ENCODE results near the gene NLRP14.

NLRP14 gene

DNA sequence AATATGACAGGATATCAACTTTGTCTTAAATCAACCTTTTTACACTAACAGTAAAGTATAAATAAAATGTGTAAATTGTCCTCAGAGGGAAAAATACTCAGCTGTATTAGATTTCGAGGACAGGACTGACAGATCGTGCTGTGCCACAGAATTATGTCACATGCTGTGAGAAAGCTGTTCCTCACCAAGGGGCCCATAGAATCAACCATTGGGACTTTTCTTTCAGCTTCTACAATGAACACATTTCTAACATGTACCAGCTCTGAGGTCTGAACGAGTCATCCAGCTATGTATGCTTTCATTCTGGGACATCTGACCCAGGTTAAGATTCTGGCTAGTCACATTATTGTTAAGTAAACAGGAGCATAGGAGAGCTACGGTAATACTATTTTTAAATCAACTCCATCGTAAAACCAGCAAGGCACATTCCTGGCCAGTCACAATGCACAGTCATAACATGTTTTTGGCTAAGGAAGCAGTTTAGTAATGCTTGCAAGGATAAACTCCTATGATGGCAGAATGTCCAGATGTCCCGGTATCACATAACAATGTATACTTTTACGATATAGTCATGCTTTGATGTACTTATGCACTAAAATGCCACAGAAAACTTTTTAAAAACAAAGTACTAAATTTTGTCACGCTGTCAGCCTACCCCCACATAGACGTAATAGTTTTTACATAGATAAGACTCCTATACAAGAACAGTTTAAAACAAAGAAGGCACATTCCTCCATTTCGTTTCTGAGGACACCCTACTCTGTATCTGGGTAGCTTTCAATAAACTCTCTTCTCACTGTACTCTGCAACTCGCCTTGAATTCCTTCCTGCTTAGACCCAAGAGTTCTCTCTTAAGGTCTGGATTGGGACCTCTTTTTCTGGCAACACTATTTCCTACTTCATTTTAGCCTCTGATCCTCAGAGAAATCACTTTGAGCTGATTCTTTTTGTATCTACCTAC lies 27.5 kb upstream of the NLRP14 start:
- peak; percentile 38 for DNase-seq (ENCODE audit: extremely low read depth, low read depth)
- TF ChIP-seq, protein P1, sequence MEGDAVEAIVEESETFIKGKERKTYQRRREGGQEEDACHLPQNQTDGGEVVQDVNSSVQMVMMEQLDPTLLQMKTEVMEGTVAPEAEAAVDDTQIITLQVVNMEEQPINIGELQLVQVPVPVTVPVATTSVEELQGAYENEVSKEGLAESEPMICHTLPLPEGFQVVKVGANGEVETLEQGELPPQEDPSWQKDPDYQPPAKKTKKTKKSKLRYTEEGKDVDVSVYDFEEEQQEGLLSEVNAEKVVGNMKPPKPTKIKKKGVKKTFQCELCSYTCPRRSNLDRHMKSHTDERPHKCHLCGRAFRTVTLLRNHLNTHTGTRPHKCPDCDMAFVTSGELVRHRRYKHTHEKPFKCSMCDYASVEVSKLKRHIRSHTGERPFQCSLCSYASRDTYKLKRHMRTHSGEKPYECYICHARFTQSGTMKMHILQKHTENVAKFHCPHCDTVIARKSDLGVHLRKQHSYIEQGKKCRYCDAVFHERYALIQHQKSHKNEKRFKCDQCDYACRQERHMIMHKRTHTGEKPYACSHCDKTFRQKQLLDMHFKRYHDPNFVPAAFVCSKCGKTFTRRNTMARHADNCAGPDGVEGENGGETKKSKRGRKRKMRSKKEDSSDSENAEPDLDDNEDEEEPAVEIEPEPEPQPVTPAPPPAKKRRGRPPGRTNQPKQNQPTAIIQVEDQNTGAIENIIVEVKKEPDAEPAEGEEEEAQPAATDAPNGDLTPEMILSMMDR (IDR thresholded peaks at IDR 0.05; ENCODE audit: low read depth, low read length) = no peak

DNA sequence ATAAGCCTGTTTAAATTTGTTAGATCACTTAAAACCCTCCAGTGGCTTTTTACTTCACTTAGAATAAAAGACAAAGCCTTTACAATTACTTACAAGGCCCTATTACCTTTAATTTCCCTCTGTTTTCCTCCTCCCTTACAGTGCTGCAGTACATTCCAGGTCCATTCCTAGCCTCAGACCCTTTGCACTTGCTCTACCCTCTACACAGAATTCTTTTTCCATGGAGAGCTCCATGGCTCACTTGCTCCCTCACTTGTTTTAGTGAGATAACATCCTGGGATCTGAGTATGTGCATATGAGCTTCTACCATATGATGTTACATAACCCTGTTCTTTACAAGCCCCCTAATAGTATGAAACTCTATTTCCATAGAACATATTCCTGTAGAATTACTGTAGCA lies 24.6 kb upstream of the NLRP14 start:
- DNase-seq (ENCODE audit: extremely low read depth, low read depth) = no peak
- TF ChIP-seq, protein P1 (IDR thresholded peaks at IDR 0.05; ENCODE audit: low read depth, low read length) = no peak; the same call in 1 of the 2 replicates

DNA sequence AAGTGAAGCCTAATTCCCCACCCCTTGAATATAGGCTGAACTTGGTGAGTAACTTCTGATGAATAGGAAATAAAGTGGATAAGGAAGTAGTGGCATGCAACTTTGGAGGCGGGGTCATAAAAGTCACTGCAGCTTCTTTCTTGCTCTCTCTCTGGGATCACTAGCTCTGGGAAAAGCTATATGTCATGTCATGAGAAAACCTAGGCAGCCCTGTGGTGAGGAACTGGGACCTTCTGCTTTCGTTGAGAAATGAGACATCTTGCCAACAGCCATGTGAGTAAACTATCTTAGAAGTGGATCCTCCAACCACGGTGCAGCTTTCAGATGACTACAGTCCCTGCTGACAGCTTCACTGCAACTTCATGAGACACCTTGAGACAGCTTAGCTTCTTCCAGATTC lies 15.8 kb upstream of the NLRP14 start:
- no peak for DNase-seq (ENCODE audit: extremely low read depth, low read depth)
- TF ChIP-seq, protein P1 (IDR thresholded peaks at IDR 0.05; ENCODE audit: low read depth, low read length) = no peak

DNA sequence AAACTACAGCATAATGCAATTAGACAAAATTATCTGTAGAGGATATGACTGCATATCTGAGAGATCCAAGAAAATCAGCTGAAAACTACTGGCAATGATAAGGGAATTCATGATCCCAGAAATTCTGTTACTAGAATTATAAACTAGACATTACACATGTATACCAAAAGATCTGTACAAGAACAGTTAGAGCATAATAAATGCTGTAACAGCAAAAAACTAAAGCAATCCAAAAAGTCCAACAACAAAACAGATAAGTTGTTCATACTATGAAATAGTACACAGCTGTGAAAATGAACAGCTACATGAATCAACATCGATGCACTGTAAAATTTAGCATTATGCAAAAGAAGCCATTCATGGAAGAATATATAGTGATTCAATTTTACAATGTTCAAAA lies 6.2 kb upstream of the NLRP14 start:
- TF ChIP-seq, protein P1 (IDR thresholded peaks at IDR 0.05; ENCODE audit: low read depth, low read length) = no peak
- no peak for DNase-seq (ENCODE audit: extremely low read depth, low read depth)

DNA sequence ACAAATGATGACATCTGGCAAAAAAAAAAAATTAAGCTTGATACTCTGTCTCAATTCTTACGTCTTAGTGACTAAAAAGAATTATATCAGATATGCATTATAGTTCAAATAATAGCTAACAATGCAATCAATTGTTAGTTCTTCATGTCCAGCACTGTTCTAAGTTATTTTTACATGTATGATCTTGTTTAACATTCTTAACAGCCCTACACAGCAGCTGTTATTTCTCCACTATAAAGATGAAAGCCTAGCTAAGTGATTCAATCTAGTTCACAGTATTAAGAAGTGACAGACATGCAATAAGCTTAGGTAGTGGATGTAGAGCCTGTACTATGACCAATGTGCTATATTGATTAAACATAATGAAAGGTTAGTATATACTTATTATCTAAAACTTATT lies 4.3 kb upstream of the NLRP14 start:
- no peak for DNase-seq (ENCODE audit: extremely low read depth, low read depth)
- TF ChIP-seq, protein P1 (IDR thresholded peaks at IDR 0.05; ENCODE audit: low read depth, low read length) = no peak

DNA sequence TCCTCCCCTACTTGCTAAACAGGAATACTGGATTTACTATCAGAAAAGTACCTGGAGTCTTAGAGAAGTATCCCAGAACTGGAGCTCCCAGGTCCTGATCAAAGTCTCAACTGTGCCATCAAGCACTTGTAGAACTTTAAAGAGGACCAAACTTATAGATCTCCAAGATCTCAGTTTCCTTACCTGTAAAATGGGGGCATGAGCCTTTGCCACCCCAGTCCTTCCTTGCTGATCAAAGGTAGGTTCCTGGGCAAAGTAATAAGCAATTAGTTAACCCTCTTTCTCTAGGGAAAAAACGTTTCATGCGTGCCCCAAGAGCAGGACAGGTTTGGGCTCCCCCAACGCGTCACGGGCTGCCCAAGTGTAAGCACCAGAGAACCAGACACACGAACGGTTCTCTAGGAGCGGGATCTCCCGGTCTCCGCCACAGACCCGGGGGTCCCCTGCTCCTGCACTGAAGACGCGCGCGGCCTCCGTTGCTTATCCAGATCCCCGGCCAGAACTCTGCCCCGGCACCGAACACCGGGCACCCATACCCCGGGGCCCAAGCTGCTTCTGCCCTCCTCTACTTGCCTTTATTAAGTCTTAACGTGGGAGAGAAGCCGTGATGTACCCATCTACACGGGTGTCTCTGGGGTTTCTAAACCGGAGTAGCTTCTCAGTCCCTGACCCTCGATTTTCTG lies 638 bp upstream of the NLRP14 start:
- TF ChIP-seq, protein P1 (IDR thresholded peaks at IDR 0.05; ENCODE audit: low read depth, low read length) = no peak
- no peak for DNase-seq (ENCODE audit: extremely low read depth, low read depth)

DNA sequence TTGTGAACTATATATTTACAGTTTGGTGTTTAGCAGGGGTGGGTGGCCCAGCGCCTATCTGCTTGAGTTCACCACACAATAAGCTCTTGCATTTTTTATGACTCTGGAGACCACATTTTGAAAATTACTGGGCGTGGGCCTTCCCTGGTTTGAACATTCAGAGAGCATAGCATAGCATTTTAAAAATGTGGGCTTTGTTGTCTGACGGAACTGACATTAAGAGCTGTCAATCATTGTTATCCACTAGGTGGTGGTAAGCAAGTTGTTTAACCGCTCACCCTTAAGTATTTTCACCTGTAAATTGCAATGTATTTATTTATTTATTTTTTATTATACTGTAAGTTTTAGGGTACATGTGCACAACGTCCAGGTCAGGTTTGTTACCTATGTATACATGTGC lies 1.0 kb downstream of the NLRP14 start:
- TF ChIP-seq, protein P1 (IDR thresholded peaks at IDR 0.05; ENCODE audit: low read depth, low read length) = no peak
- DNase-seq (ENCODE audit: extremely low read depth, low read depth) = no peak

All from AG09319 (cell line).